ENCODE results near the gene THSD4. TPM values are rescaled to one million over a fixed set of nuclear protein-coding genes. Genes with fewer than 3 reads are reported as not detected.

THSD4 gene
- polyA plus RNA-seq, 2 of the 4 experiments (the other 2 are of a cell fraction), result 15.8 to 40.7 TPM

- Histone ChIP-seq H3K27ac (peak overlapping the region; percentile 92 to 99), H3K4me1 (peaks cover 85% of the 10 kb centered on the region), H3K9me3 (peaks cover 10% of the 10 kb centered on the region), H3K4me3 (no peak overlapping the region), H3K4me2 (peak overlapping the region; percentile 87)
- TF ChIP-seq FOSL2 (IDR thresholded peaks at IDR 0.05) (no peak), FOSL2 (CRISPR knock-in tag; IDR thresholded peaks at IDR 0.05) (no peak), JUNB (IDR thresholded peaks at IDR 0.05) (no peak), ZC3H11A (IDR thresholded peaks at IDR 0.05) (peak; percentile 28)
- no peak for DNase-seq (ENCODE audit: low read depth in 1 of 2, low spot score in 1 of 2)
- ChIA-PET CTCF (interaction anchor here (10.7 to 20.8 kb wide), 2 partner anchors 27 to 54 kb away, joined by 175 to 522 read pairs; no protein-coding TSS in a partner anchor), POLR2A (no interaction called here)
- ATAC-seq, result no peak
- WGBS (ENCODE audit: missing lambda C conversion rate), result 98% methylated on average over 14 of the region's 14 CpGs
- no peak for FAIRE-seq
Observed at GRCh38 chr15:71749500-71749899, 634.2 kb downstream of the THSD4 start.

GRCh38 chr15:71752128-71752527, 636.9 kb downstream of the THSD4 start:
- peak overlapping the region; percentile 84 to 99 for H3K27ac ChIP-seq
- 35% methylated on average over 4 of the region's 4 CpGs for WGBS (ENCODE audit: missing lambda C conversion rate)
- H3K9me3 ChIP-seq, result peaks cover 23% of the 10 kb centered on the region
- CTCF ChIA-PET, result interaction anchor here (0.7 to 20.8 kb wide), 35 partner anchors 8 to 897 kb away, joined by 3 to 522 read pairs (median 5); partner anchors contain the start of genes LRRC49 and THAP10
- H3K4me1 ChIP-seq, result peaks cover 58% of the 10 kb centered on the region
- DNase-seq (ENCODE audit: low read depth in 1 of 2, low spot score in 1 of 2), result no peak
- no peak for ATAC-seq
- TF ChIP-seq MAZ (IDR thresholded peaks at IDR 0.05; ENCODE audit: borderline replicate concordance, low read depth, low read length), result no peak
- no peak for TF ChIP-seq POLR2AphosphoS2 (conservative IDR thresholded peaks at IDR 0.05; ENCODE audit: low read length)
- TF ChIP-seq CHD4 (IDR thresholded peaks at IDR 0.05; ENCODE audit: borderline replicate concordance), result no peak
- TF ChIP-seq HOXB5 (CRISPR knock-in tag; IDR thresholded peaks at IDR 0.05), result peak; percentile 66
- no peak for TF ChIP-seq CBX2 (IDR thresholded peaks at IDR 0.05; ENCODE audit: borderline replicate concordance, low read depth)
- TF ChIP-seq ZNF302 (CRISPR knock-in tag; IDR thresholded peaks at IDR 0.05), result 0 out of 2 replicates have a peak, but pooled peaks have one; percentile 29
- TF ChIP-seq PHF8 (IDR thresholded peaks at IDR 0.05; ENCODE audit: borderline replicate concordance, low read depth), result no peak
- TF ChIP-seq HOXA7 (CRISPR knock-in tag; IDR thresholded peaks at IDR 0.05), result no peak
- TF ChIP-seq RFX5 (IDR thresholded peaks at IDR 0.05), result no peak
- peak; percentile 59; the same call in 1 of the 2 replicates for TF ChIP-seq NFE2L2 (conservative IDR thresholded peaks at IDR 0.05; ENCODE audit: low read length)
- TF ChIP-seq ZC3H11A (IDR thresholded peaks at IDR 0.05), result 0 out of 2 replicates have a peak, but pooled peaks have one; percentile 6
- TF ChIP-seq EHF (CRISPR knock-in tag; IDR thresholded peaks at IDR 0.05), result no peak; the same call in 1 of the 2 replicates
- no peak for TF ChIP-seq EP300 (IDR thresholded peaks at IDR 0.05)
- no peak for TF ChIP-seq MAFK (IDR thresholded peaks at IDR 0.05; ENCODE audit: partially characterized antibody)
- POLR2A ChIA-PET, result interaction anchor here (1.1 to 2.2 kb wide), 5 partner anchors 8 to 479 kb away, joined by 3 to 17 read pairs (median 5); partner anchors contain the start of gene PKM
- H3K4me3 ChIP-seq, result no peak overlapping the region
- FAIRE-seq, result no peak
- H3K4me2 ChIP-seq, result peak overlapping the region; percentile 62

- peak overlapping the region; percentile 84 to 99 for H3K27ac ChIP-seq
- ATAC-seq (peak; percentile 82 to 84), DNase-seq (ENCODE audit: low read depth in 1 of 2, low spot score in 1 of 2) (peak; percentile 93 to 97), FAIRE-seq (peak; percentile 32)
- H3K4me3 ChIP-seq, result no peak overlapping the region
- ChIA-PET CTCF (interaction anchor here (0.6 to 20.8 kb wide), 37 partner anchors 9 to 898 kb away, joined by 3 to 522 read pairs (median 4); partner anchors contain the start of genes LRRC49 and THAP10), POLR2A (interaction anchor here (1.1 to 2.2 kb wide), 5 partner anchors 9 to 479 kb away, joined by 3 to 17 read pairs (median 5); partner anchors contain the start of gene PKM)
- peak overlapping the region; percentile 62 for H3K4me2 ChIP-seq
- H3K4me1 ChIP-seq, result peaks cover 55% of the 10 kb centered on the region
- 4% methylated on average over 11 of the region's 11 CpGs for WGBS (ENCODE audit: missing lambda C conversion rate)
- peaks cover 23% of the 10 kb centered on the region for H3K9me3 ChIP-seq
- TF ChIP-seq REST (IDR thresholded peaks at IDR 0.05) (no peak), SMC3 (IDR thresholded peaks at IDR 0.05) (peak; percentile 87), USF2 (IDR thresholded peaks at IDR 0.05) (peak; percentile 47), CBX2 (IDR thresholded peaks at IDR 0.05; ENCODE audit: borderline replicate concordance, low read depth) (no peak), SREBF2 (IDR thresholded peaks at IDR 0.05) (no peak), TP53 (CRISPR knock-in tag; IDR thresholded peaks at IDR 0.05) (no peak), HOXB5 (CRISPR knock-in tag; IDR thresholded peaks at IDR 0.05) (peak; percentile 93), MAFK (IDR thresholded peaks at IDR 0.05; ENCODE audit: partially characterized antibody) (peak; percentile 47), FOSL2 (IDR thresholded peaks at IDR 0.05) (peak; percentile 60; the same call in 1 of the 2 replicates), FOSL2 (CRISPR knock-in tag; IDR thresholded peaks at IDR 0.05) (peak; percentile 85), MYC (IDR thresholded peaks at IDR 0.05; ENCODE audit: borderline replicate concordance, low read length) (peak; percentile 33; the same call in 1 of the 2 replicates), TFCP2L1 (CRISPR knock-in tag; IDR thresholded peaks at IDR 0.05) (no peak), CEBPB (IDR thresholded peaks at IDR 0.05) (peak; percentile 3 to 53; a peak in 3 of 4 replicates), HES2 (IDR thresholded peaks at IDR 0.05) (no peak), EHMT2 (IDR thresholded peaks at IDR 0.05; ENCODE audit: low read depth) (no peak), RNF2 (IDR thresholded peaks at IDR 0.05; ENCODE audit: borderline replicate concordance, low read depth) (no peak)
Observed at GRCh38 chr15:71752604-71753289, 637.5 kb downstream of the THSD4 start.

All from A549 (cell line).